Nephron (organoid): ENCODE data around the gene IRF9.
A peak's percentile ranks its signal among the peaks of the same experiment; 100 is the strongest.

Experiments used
- H3K27ac Mint-ChIP-seq, 3 experiments: 2 replicates each; pipeline ENCODE4 v1.8.0; 2020; ENCODE audit warnings: mixed read lengths in 3 of 3, mild to moderate bottlenecking in 2 of 3, moderate library complexity in 1 of 3
- H3K27me3 Mint-ChIP-seq: 2 replicates; pipeline ENCODE4 v1.8.0; 2021; ENCODE audit warnings: low read depth, mild to moderate bottlenecking, moderate library complexity, mixed read lengths
- H3K36me3 Mint-ChIP-seq: 2 replicates; pipeline ENCODE4 v1.8.0; 2020; ENCODE audit warnings: low read depth, mixed read lengths
- H3K4me1 Mint-ChIP-seq: 2 replicates; pipeline ENCODE4 v1.8.0; 2020; ENCODE audit warnings: mixed read lengths
- H3K4me3 Mint-ChIP-seq, 3 experiments: 2 replicates each; pipeline ENCODE4 v1.8.0; 2020; ENCODE audit warnings: mild to moderate bottlenecking in 3 of 3, mixed read lengths in 3 of 3, moderate library complexity in 2 of 3
- H3K9me3 Mint-ChIP-seq: 2 replicates; pipeline ENCODE4 v1.8.0; 2020; ENCODE audit warnings: mixed read lengths
- CTCF ChIP-seq, 3 experiments: fragments of 200-600 bp; sonication (generic); IDR thresholded peaks; one replicate each; pipeline ENCODE4 v1.5.0; 2021; ENCODE audit warnings: antibody characterized with exemption in 3 of 3; ENCODE audit not compliant: unreplicated experiment in 3 of 3

IRF9 gene

GRCh38 chr14:24135584-24135833 is 25.6 kb upstream of the IRF9 start:
- peaks cover 24% of the 10 kb centered on the region for H3K36me3 Mint-ChIP-seq
- H3K4me1 Mint-ChIP-seq: peaks cover 57% of the 10 kb centered on the region

GRCh38 chr14:24135834-24136683 is 25.0 kb upstream of the IRF9 start, which contains the start of gene PSME1:
PSME1 (plus strand) TSS chr14:24136194; CDS start chr14:24136263, 69 bp downstream.
- peaks cover 24% of the 10 kb centered on the region for H3K36me3 Mint-ChIP-seq
- H3K4me1 Mint-ChIP-seq: peaks cover 51% of the 10 kb centered on the region
- H3K27ac Mint-ChIP-seq: peak within 1 kb of the TSS; percentile 52 to 84 (median 82)
- H3K4me3 Mint-ChIP-seq: peak within 1 kb of the TSS; percentile 87 to 89 (median 88)
- H3K9me3 Mint-ChIP-seq: no peaks in the 10 kb centered on the region
- TF ChIP-seq CTCF (IDR thresholded peaks at IDR 0.05; ENCODE audit: unreplicated experiment in 3 of 3): no peak
- peaks cover 3% of the 10 kb centered on the region for H3K27me3 Mint-ChIP-seq

More at GRCh38 chr14:24135584-24135833, 25.6 kb upstream of the IRF9 start:
- Mint-ChIP-seq H3K27ac (peak overlapping the region; percentile 52 to 84 (median 60)), H3K4me3 (peak overlapping the region; percentile 87 to 88 (median 88)), H3K9me3 (no peaks in the 10 kb centered on the region), H3K27me3 (peaks cover 3% of the 10 kb centered on the region)
- TF ChIP-seq CTCF (IDR thresholded peaks at IDR 0.05; ENCODE audit: unreplicated experiment in 3 of 3): no peak

- Mint-ChIP-seq H3K36me3 (peaks cover 24% of the 10 kb centered on the region), H3K27me3 (peaks cover 3% of the 10 kb centered on the region), H3K27ac (peak overlapping the region; percentile 27 to 82 (median 50)), H3K4me3 (peak overlapping the region; percentile 82 to 89 (median 86)), H3K9me3 (no peaks in the 10 kb centered on the region), H3K4me1 (peaks cover 45% of the 10 kb centered on the region)
- no peak for TF ChIP-seq CTCF (IDR thresholded peaks at IDR 0.05; ENCODE audit: unreplicated experiment in 3 of 3)
Observed at GRCh38 chr14:24136684-24137528, 24.2 kb upstream of the IRF9 start.

- Mint-ChIP-seq H3K4me1 (peaks cover 39% of the 10 kb centered on the region), H3K4me3 (peak overlapping the region; percentile 86 to 98 (median 89)), H3K36me3 (peaks cover 24% of the 10 kb centered on the region), H3K27ac (peak overlapping the region in 2 of 3 experiments; percentile 27 to 50), H3K27me3 (peaks cover 3% of the 10 kb centered on the region), H3K9me3 (no peaks in the 10 kb centered on the region)
- no peak for TF ChIP-seq CTCF (IDR thresholded peaks at IDR 0.05; ENCODE audit: unreplicated experiment in 3 of 3)
Observed at GRCh38 chr14:24137529-24138395, 23.3 kb upstream of the IRF9 start.

GRCh38 chr14:24138396-24139271 is 22.4 kb upstream of the IRF9 start:
- H3K4me1 Mint-ChIP-seq: peaks cover 35% of the 10 kb centered on the region

More at GRCh38 chr14:24138396-24139271, 22.4 kb upstream of the IRF9 start:
- no peaks in the 10 kb centered on the region for H3K9me3 Mint-ChIP-seq
- H3K4me3 Mint-ChIP-seq: peak overlapping the region; percentile 86 to 98 (median 89)
- peaks cover 3% of the 10 kb centered on the region for H3K27me3 Mint-ChIP-seq
- peak overlapping the region in 1 of 3 experiments; percentile 21 for H3K27ac Mint-ChIP-seq
- no peak for TF ChIP-seq CTCF (IDR thresholded peaks at IDR 0.05; ENCODE audit: unreplicated experiment in 3 of 3)
- peaks cover 24% of the 10 kb centered on the region for H3K36me3 Mint-ChIP-seq
